ENCODE data around the gene TAAR1. TPM values are rescaled to one million over a fixed set of nuclear protein-coding genes. Genes with fewer than 3 reads are reported as not detected.
"Not testable (repeated sequence)": the region's sequence is repeated elsewhere in the genome, so short reads cannot be mapped to it uniquely, and the experiment has no call there.

TAAR1 gene, protein sequence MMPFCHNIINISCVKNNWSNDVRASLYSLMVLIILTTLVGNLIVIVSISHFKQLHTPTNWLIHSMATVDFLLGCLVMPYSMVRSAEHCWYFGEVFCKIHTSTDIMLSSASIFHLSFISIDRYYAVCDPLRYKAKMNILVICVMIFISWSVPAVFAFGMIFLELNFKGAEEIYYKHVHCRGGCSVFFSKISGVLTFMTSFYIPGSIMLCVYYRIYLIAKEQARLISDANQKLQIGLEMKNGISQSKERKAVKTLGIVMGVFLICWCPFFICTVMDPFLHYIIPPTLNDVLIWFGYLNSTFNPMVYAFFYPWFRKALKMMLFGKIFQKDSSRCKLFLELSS
- total RNA-seq (2014; rRNA removed; shearing (Covaris generic)): not detected in 2 replicates

DNA sequence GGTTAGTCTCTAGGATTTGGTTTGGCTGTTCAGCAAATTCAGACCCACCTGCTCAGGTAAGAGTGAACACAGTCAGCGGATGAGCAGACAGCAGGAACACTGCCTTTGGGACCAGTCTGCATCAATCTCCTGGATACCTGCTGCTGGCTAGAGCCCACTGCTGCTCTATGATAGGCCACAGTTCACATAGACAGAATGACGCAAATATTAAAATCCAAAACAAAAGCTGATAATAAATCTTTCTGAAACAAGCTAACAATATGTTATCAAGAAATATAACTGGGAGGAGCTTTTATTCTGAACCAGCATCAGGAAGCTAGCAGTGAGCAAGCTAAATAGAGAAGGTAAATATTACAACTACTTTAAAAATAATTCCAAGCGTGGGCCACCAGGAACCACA is at the start of gene TAAR1:
TAAR1 (minus strand) TSS at position 101 of the 400 bp plus-strand sequence. CDS start 13,179 bp downstream, outside the sequence.
- no peak for DNase-seq (ENCODE audit: low read depth)

- DNase-seq (ENCODE audit: low read depth): no peak
Observed at GRCh38 chr6:132708771-132709170, 49.8 kb upstream of the TAAR1 start.

GRCh38 chr6:132708002-132708401 is 49.0 kb upstream of the TAAR1 start:
- DNase-seq (ENCODE audit: low read depth): no peak

DNA sequence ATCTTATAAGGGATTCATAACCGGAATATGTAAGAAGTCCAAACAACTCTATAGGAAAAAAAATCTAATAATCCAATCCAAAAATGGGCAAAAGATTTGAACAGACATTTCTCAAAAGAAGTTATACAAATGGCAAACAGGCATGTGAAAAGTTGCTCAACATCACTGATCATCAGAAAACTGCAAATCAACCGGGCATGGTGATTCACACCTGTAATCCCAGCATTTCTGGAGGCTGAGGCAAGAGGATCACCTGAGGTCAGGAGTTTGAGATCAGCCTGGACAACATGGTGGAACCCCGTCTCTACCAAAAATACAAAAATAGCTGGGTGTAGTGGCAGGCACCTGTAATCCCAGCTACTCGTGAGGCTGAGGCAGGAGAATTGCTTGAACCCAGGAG is 47.8 kb upstream of the TAAR1 start:
- not testable (repeated sequence) for DNase-seq (ENCODE audit: low read depth)

DNA sequence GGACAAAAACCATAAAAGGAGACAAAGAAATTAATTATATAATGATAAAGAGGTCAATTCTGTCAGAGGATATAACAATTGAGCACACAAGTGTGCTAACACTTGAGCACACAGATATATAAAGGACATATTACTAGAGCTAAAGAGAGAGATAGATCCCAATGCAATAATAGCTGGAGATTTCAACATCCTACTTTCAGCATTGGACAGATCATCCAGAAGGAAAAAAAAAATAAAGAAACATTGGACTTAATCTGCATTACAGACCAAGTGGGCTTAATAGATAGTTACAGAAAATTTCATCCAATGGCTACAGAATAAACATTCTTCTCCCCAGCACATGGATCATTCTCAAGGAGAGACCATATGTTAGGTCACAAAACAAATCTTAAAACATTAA is 45.0 kb upstream of the TAAR1 start:
- DNase-seq (ENCODE audit: low read depth): no peak

GRCh38 chr6:132698608-132699007 is 39.6 kb upstream of the TAAR1 start:
- no peak for DNase-seq (ENCODE audit: low read depth)

DNA sequence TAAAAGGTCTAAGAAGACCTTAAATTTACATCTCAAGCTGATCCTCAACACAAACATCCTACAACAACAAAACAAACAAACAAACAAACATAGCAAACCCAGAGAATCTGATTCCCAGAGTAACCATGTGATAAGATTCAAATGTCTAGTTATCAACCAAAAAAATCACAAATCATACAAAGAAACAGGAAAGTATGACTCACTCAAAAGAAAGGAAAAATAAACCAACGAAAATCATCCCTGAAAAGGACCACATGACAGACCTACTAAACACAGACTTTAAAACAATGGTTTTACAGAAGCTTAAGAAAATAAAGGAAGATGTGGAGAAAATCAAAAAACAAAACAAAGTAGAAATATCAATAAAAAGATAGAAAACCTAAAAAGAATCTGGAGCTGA is 36.8 kb upstream of the TAAR1 start:
- DNase-seq (ENCODE audit: low read depth): peak; percentile 43

DNA sequence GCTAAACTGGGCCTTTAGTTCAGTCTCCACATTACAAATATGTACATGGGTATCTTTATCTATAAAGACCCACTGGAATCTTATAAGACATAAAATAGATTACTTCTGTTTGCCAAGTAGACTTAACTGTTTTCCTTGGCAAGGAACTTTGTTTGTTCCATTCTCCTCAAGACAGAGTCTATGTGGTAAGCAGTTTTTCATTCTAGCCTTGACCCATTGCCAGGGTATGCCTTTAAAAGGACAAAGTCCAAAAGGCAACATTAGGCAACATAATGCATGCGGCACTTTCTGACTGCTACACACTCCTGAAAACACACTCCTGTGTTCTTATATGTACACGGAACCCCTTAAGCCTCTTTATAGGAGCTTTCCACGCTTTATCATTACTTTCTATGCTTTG is 34.5 kb upstream of the TAAR1 start:
- no peak for DNase-seq (ENCODE audit: low read depth)

GRCh38 chr6:132690678-132691077 is 31.7 kb upstream of the TAAR1 start:
- no peak for DNase-seq (ENCODE audit: low read depth)

- peak; percentile 83 for DNase-seq (ENCODE audit: low read depth)
Observed at GRCh38 chr6:132687306-132687705, 28.3 kb upstream of the TAAR1 start.

DNA sequence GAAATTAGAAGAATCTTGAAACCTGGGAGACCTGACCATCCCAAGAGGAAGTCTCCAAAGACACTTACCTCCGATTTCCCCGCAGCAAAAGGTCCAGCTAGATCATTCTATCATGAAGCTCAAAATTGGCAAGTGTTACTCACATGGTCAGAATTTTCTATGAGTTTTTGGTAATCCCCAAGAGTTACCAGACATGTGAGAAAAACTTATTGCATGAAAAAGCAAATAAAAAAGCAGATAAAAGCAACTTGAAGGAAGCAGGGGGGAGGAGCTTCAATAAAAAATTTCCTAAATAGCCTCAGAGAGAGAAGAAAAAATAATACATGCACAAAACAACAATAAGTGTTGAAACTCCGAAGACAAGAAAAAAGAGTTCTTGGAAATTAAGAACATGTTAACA is 27.5 kb upstream of the TAAR1 start:
- DNase-seq (ENCODE audit: low read depth): no peak

- DNase-seq (ENCODE audit: low read depth): no peak
Observed at GRCh38 chr6:132685009-132685408, 26.0 kb upstream of the TAAR1 start.

GRCh38 chr6:132684272-132684671 is 25.3 kb upstream of the TAAR1 start:
- peak; percentile 17 for DNase-seq (ENCODE audit: low read depth)

DNA sequence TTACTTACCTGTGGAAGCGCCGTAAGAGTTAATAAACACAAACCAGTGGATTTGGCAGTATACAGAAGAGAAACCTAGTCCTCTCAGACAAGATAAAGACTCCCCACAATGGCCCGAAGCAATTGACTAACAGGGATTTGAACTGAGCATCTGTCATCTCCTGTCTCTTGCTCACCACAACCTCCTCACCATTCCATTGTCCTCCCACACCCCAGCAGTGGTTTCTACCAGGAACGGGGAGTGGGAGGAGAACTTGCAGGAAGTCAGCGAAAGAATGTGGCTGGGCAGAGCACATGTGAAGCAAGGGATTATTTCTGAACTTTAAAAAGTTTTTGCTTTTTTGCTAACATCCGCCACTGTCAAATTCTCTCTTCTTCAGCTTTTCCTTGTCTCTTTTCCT is 24.6 kb upstream of the TAAR1 start:
- peak; percentile 91 for DNase-seq (ENCODE audit: low read depth)

GRCh38 chr6:132679094-132679493 is 20.1 kb upstream of the TAAR1 start:
- DNase-seq (ENCODE audit: low read depth): peak; percentile 18

DNA sequence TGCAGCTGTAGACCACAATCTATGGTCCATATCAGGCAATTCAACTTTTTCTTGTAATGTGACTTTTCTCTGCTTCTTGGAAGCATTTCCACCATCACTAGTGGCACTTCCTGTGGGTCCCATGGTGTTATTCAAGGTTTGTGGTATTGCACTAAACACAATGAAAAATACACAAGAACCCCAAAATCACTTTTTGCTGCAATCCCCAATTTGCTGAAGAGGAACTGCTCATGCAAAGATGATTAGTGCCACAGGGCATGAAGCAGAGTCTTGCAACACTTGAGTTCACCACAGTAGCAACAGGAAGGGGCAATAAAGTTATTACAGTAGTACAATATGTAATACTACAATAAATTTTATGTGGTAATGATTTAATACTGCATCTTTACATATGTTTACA is 16.8 kb upstream of the TAAR1 start:
- DNase-seq (ENCODE audit: low read depth): peak; percentile 24

DNA sequence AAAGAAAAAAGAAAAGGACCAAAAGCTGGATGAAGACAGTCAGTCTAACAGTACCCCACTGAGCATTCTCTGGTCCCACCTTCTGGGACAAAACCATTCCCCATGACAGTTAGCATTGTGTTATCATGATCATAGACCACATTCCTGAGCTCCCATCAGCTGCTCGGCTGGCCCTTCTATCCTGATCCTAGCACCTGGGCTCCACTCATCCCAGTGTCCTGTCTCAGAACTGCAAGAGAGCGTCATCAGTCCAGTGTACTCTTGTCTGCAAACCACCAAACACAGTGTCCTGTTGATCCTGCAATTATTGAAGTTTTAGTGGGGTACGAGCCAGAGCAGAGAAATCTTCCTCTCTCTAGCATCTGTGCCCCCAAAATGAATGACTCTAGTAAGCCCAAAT is 16.0 kb upstream of the TAAR1 start:
- no peak for DNase-seq (ENCODE audit: low read depth)

DNA sequence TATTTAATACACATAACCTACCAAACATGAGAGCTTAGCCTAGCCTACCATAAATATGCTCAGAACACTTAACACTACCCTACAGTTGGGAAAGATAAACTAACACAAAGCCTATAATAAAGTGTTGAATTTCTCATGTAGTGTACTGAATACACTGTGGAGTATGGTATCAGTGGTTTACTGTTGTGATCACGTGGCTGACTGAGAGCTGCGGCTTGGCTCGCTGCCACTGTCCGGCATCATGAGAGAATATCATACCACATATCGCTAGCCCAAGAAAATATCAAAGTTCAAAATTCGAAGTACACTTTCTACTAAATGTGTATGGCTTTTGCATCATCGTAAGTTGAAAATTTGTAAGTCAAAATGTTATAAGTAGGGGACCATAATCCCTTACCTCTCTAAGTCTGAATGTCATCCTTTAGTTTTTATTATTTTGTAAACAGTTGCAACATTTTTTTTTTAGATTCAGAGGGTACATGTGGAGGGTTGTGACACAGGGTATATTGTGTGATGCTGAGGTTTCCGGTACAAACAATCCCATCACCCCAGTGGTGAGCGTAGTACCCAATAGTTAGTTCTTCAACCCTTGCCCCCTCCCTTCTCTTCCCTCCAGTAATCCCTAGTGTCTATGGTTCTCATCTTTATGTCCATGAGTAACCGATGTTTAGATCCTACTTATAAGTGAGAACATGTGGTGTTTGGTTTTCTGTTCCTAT is 14.6 kb upstream of the TAAR1 start:
- DNase-seq (ENCODE audit: low read depth): peak; percentile 57

- no peak for DNase-seq (ENCODE audit: low read depth)
Observed at GRCh38 chr6:132671295-132671694, 12.3 kb upstream of the TAAR1 start.

DNA sequence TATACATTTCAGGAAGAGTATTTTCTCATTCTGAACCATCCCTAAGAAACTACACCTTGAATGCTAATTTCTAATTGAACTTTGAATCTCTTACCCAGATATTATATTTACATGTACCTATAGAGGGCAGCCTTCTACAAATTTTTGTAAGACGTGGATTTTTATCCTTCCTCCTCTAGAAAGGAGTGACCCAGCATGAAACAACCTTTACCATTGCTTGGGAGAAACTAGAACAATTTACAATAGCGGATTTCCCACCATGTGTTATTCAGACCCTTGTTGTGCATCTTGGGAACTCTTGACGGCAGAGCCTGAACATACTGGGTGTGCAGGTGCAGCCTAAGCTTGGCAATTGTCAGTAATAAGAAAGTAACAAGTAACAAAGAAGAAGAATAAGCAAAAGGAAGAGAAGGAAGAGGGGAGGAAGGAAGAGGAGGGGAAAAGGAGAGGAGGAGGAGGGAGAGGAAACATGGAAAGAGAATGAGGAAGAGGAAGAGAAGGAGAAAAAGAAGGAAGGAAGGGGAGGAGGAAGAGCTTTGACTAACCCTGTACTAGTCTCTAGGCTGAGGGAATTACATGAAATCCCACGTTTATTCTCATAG is 10.8 kb upstream of the TAAR1 start:
- DNase-seq (ENCODE audit: low read depth): peak; percentile 51

DNA sequence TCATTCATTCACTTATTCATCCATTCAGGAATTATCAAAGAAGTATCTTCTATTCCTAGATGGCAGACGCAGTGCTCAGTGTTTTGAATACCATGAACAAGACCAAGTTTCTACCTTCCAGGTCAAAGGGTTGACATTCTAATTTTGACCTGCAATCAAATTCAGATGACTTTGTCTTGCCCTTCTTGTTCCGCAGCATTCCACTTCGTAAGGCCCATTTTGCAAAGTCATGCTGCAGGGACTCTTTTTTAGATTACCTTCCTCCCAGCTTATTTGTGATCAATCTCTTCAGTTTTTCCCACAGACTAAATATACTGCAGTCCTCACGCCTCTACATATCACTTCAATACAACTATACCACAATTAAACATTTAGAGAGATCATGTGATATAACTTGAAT is 7.1 kb upstream of the TAAR1 start:
- no peak for DNase-seq (ENCODE audit: low read depth)

- no peak for DNase-seq (ENCODE audit: low read depth)
Observed at GRCh38 chr6:132664309-132665034, 5.5 kb upstream of the TAAR1 start.
